Sigmoid colon (tissue), 7 donors: ENCODE data around the gene TLDC2. TPM values are rescaled to one million over a fixed set of nuclear protein-coding genes. Genes with fewer than 3 reads are reported as not detected.

Source experiments
- DNase-seq: peaks from one replicate; pipeline ENCODE4 v3.0.0-alpha.2; 2019
- H3K27ac ChIP-seq, 4 donors: fragments of 200-600 bp; sonication (generic); one replicate each; pipeline ENCODE4 v1.5.1; 2016 to 2019; ENCODE audit warnings: mild to moderate bottlenecking in 1 of 4
- H3K27me3 ChIP-seq, 3 donors: fragments of 200-600 bp; sonication (generic); one replicate each; pipeline ENCODE4 v1.5.1; 2019; ENCODE audit warnings: mild to moderate bottlenecking in 1 of 3
- H3K36me3 ChIP-seq, 4 donors: fragments of 200-600 bp; sonication (generic); one replicate each; pipeline ENCODE4 v1.5.1; 2016 to 2019
- H3K4me1 ChIP-seq, 4 donors: fragments of 200-600 bp; sonication (generic); one replicate each; pipeline ENCODE4 v1.5.1; 2017 to 2019
- H3K4me3 ChIP-seq, 4 donors: fragments of 200-600 bp; sonication (generic); one replicate each; pipeline ENCODE4 v1.5.1; 2017 to 2019; ENCODE audit warnings: mild to moderate bottlenecking in 2 of 4, moderate library complexity in 1 of 4
- H3K9me3 ChIP-seq, 4 donors: fragments of 200-600 bp in 3 of 4; sonication (generic) in 3 of 4; one replicate each; pipeline versions ENCODE4 v1.5.1 to v1.6.1; 2013 to 2019
- EP300 ChIP-seq, 4 donors: sonication (generic); formaldehyde crosslinking; IDR thresholded peaks; one replicate each; pipeline ENCODE4 v1.6.1; 2017; ENCODE audit warnings: antibody characterized with exemption in 4 of 4
- POLR2A ChIP-seq, 2 donors: fragments of 450-650 bp; IDR thresholded peaks; one replicate each; pipeline ENCODE4 v1.6.1; 2016; ENCODE audit warnings: antibody characterized with exemption in 2 of 2, mild to moderate bottlenecking in 2 of 2, moderate library complexity in 2 of 2
- POLR2AphosphoS5 ChIP-seq, 4 donors: sonication (generic); formaldehyde crosslinking; IDR thresholded peaks; one replicate each; pipeline ENCODE4 v1.6.1; 2017; ENCODE audit warnings: antibody characterized with exemption in 4 of 4
- WGBS, 2 donors: extraction: QIAGEN DNeasy Blood & Tissue Kit; methylation state at CpG; one replicate each; pipeline ENCODE4 v1.1.7; 2013; 5-methylcytosine and 5-hydroxymethylcytosine counted together
- intact Hi-C: fragments of 100-400 bp; cut with DNase I; formaldehyde crosslinking; loops from one replicate; pipeline ENCODE4 v1.15.1; 2023
- polyA plus RNA-seq, 3 donors: library from polyadenylated mRNA; stranded (reverse); fragments of 200-250 nt; gene quantifications; one replicate each; pipeline ENCODE4 v1.2.3, GENCODE V29; 2013
- total RNA-seq, 4 donors: library from RNA; depleted of rRNA; stranded (reverse); fragments of >200 nt; gene quantifications; one replicate each; pipeline ENCODE4 v1.1.0, GENCODE V29; 2016
- TF ChIP-seq, protein P1 (sequence below), 4 experiments: fragments of 450-650 bp in 3 of 4; fragments of 200-600 bp in 1 of 4; IDR thresholded peaks; one replicate each; pipeline ENCODE4 v1.5.1; 2016 to 2019; ENCODE audit warnings: antibody characterized with exemption in 4 of 4, mild to moderate bottlenecking in 3 of 4, moderate library complexity in 2 of 4
- donor health status: healthy with polysubstance abuse.
- donor health status: Bipolar disorder and iron deficiency.
- donor health status: healthy.

The TLDC2 gene
- total and polyA plus RNA-seq, 7 donors: 0.36 to 25.8 (median 19.4) TPM; not detected in 3

DNA sequence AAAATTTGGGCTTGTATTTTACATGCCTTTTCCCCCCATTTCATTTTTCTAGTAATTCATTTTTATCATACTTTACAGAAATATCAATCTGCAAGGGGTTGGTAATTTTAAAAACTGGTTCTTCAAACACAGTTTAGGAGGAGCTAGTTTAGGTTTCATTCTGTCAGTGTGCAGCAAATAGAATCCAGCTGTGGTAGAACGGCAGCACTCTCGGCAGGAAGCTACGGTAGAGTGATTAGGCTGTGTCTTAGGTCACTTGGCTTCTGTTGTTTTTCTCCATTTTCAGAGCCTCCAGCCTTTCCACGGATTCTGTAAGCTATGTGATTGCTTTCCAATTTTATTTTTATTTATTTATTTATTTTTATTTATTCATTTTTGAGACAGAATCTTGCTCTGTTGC is 32.7 kb downstream of the TLDC2 start:
- WGBS, 2 donors: 69 to 85% methylated on average over 4 of the region's 4 CpGs
- Histone ChIP-seq H3K4me1 (no peaks in the 10 kb centered on the region), H3K27me3 (no peaks in the 10 kb centered on the region), H3K36me3 (peaks cover 0 to 78% (median 22%) of the 10 kb centered on the region in 4 donors), H3K4me3 (no peak overlapping the region), H3K9me3 (no peaks in the 10 kb centered on the region), H3K27ac (no peak overlapping the region)
- TF ChIP-seq, protein P1, sequence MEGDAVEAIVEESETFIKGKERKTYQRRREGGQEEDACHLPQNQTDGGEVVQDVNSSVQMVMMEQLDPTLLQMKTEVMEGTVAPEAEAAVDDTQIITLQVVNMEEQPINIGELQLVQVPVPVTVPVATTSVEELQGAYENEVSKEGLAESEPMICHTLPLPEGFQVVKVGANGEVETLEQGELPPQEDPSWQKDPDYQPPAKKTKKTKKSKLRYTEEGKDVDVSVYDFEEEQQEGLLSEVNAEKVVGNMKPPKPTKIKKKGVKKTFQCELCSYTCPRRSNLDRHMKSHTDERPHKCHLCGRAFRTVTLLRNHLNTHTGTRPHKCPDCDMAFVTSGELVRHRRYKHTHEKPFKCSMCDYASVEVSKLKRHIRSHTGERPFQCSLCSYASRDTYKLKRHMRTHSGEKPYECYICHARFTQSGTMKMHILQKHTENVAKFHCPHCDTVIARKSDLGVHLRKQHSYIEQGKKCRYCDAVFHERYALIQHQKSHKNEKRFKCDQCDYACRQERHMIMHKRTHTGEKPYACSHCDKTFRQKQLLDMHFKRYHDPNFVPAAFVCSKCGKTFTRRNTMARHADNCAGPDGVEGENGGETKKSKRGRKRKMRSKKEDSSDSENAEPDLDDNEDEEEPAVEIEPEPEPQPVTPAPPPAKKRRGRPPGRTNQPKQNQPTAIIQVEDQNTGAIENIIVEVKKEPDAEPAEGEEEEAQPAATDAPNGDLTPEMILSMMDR (IDR thresholded peaks at IDR 0.05): no peak
- TF ChIP-seq POLR2A (IDR thresholded peaks at IDR 0.05) (no peak), POLR2AphosphoS5 (IDR thresholded peaks at IDR 0.05) (no peak), EP300 (IDR thresholded peaks at IDR 0.05) (no peak)
- intact Hi-C loops: loop anchor here (10.0 kb wide), 1 partner anchor 524 kb away; no protein-coding TSS in a partner anchor
- DNase-seq: no peak

DNA sequence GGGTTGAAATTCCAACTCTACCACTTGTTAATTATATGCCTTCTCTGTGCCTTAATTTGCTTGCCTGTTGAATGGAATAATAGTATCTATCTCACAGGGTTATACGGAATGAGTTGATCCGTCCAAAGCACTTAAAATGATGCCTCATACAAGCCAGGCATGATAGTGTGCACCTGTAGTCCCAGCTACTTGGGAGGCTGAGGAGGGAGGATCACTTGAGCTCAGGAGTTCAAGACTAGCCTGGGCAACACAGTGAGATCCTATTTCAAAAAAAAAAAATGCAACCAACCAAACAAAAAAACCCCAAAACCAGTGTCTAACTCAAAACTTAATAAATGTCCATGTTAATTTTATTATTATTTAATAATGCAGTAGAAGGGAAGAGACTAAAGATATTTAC is 40.3 kb downstream of the TLDC2 start:
- TF ChIP-seq POLR2AphosphoS5 (IDR thresholded peaks at IDR 0.05): no peak
- TF ChIP-seq, protein P1 (IDR thresholded peaks at IDR 0.05): no peak
- no peak for TF ChIP-seq EP300 (IDR thresholded peaks at IDR 0.05)
- no peak for TF ChIP-seq POLR2A (IDR thresholded peaks at IDR 0.05)
- 96 to 98% methylated on average over 2 of the region's 2 CpGs for WGBS, 2 donors
- no peak for DNase-seq
- no peak overlapping the region for H3K27ac ChIP-seq
- intact Hi-C loops: no loop called here
- H3K4me1 ChIP-seq: no peaks in the 10 kb centered on the region
- no peak overlapping the region for H3K4me3 ChIP-seq
- no peaks in the 10 kb centered on the region for H3K27me3 ChIP-seq
- H3K9me3 ChIP-seq: no peaks in the 10 kb centered on the region
- peaks cover 0 to 80% (median 10%) of the 10 kb centered on the region in 4 donors for H3K36me3 ChIP-seq

DNA sequence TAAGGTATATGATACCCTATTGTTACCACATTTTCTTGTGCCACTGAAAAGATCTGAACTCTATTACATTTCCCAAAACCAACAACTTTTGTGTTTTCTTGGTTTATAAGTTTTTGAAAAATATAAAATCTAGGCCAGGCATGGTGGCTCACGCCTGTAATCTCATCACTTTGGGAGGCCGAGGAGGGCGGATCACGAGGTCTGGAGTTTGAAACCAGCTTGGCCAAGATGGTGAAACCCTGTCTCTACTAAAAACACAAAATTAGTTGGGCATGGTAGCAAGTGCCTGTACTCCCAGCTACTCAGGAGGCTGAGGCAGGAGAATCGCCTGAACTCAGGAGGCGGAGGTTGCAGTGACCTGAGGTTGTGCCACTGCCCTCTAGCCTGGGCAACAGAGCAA is 41.3 kb downstream of the TLDC2 start:
- no peak for DNase-seq
- no peaks in the 10 kb centered on the region for H3K4me1 ChIP-seq
- H3K27me3 ChIP-seq: no peaks in the 10 kb centered on the region
- WGBS, 2 donors: 96 to 97% methylated on average over 6 of the region's 6 CpGs
- H3K27ac ChIP-seq: no peak overlapping the region
- intact Hi-C loops: no loop called here
- TF ChIP-seq POLR2A (IDR thresholded peaks at IDR 0.05): no peak
- TF ChIP-seq POLR2AphosphoS5 (IDR thresholded peaks at IDR 0.05): no peak
- no peak for TF ChIP-seq EP300 (IDR thresholded peaks at IDR 0.05)
- TF ChIP-seq, protein P1 (IDR thresholded peaks at IDR 0.05): no peak
- peaks cover 0 to 77% (median 9%) of the 10 kb centered on the region in 4 donors for H3K36me3 ChIP-seq
- H3K4me3 ChIP-seq: no peak overlapping the region
- H3K9me3 ChIP-seq: no peaks in the 10 kb centered on the region

DNA sequence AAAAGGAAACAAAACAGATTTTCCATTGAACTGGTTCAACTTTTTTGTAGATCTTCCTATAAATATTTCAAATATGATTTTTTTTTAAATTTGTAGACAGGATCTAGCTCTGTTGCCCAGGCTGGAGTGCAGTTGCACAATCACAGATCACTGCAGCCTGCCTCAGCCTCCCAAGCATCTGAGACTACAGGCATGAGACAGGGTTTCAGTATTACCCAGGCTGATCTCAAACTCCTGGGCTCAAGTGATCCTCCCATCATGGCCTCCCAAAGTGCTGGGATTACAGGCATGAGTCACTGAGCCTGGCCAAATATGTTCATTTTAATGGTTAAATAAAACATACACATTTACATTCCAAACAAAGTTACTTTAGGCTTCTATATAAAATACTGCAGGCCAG is 42.0 kb downstream of the TLDC2 start:
- H3K4me3 ChIP-seq: no peak overlapping the region
- H3K9me3 ChIP-seq: no peaks in the 10 kb centered on the region
- no peak for DNase-seq
- H3K4me1 ChIP-seq: no peaks in the 10 kb centered on the region
- intact Hi-C loops: no loop called here
- H3K36me3 ChIP-seq: peaks cover 0 to 79% (median 9%) of the 10 kb centered on the region in 4 donors
- H3K27ac ChIP-seq: no peak overlapping the region
- TF ChIP-seq POLR2AphosphoS5 (IDR thresholded peaks at IDR 0.05) (no peak), POLR2A (IDR thresholded peaks at IDR 0.05) (no peak), EP300 (IDR thresholded peaks at IDR 0.05) (no peak)
- TF ChIP-seq, protein P1 (IDR thresholded peaks at IDR 0.05): no peak
- H3K27me3 ChIP-seq: no peaks in the 10 kb centered on the region

DNA sequence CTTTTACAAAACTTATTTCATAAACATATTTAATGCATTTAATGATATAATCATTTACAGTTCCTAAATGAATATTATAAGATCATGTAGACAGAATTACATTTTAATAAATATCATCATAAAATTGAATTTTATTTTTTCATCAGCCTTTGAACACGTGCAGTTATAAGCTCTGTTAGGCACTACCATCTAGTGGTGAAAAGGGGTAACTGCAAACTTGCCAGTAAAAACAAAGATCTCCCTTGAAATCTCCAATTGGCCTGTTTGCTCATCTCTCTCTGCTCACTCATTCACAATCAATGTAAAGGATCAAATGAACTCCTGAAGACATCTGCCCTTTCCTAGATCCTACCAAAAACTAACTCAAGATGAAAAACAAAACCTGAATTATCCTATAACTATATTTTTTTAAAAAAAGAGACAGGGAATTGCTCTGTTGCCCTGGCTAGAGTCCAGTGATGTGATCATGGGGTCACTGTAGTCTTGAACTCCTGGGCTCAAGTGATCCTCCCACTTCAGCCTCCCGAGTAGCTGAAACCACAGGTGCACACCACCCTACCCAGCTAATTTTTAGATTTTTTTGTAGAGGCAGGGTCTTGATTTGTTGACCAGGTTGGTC is 43.9 kb downstream of the TLDC2 start:
- no peaks in the 10 kb centered on the region for H3K9me3 ChIP-seq
- H3K27ac ChIP-seq: no peak overlapping the region
- no peak for TF ChIP-seq EP300 (IDR thresholded peaks at IDR 0.05)
- TF ChIP-seq, protein P1 (IDR thresholded peaks at IDR 0.05): peak; percentile 28 to 88 (median 84)
- no peaks in the 10 kb centered on the region for H3K4me1 ChIP-seq
- H3K36me3 ChIP-seq: peaks cover 0 to 72% (median 5%) of the 10 kb centered on the region in 4 donors
- no peak overlapping the region for H3K4me3 ChIP-seq
- intact Hi-C loops: no loop called here
- no peaks in the 10 kb centered on the region for H3K27me3 ChIP-seq
- WGBS, 2 donors: 1 to 19% methylated on average over 2 of the region's 2 CpGs
- DNase-seq: no peak
